Central memory CD4-positive, alpha-beta T cell (primary cell): ENCODE data around the gene MRGPRF.

ENCODE experiments used
- DNase-seq: peaks from one replicate; pipeline ENCODE4 v3.0.0; 2022

Gene MRGPRF

GRCh38 chr11:69018924-69019323, 5.9 kb upstream of the MRGPRF start:
- no peak for DNase-seq

GRCh38 chr11:69017951-69018350, 4.9 kb upstream of the MRGPRF start:
- no peak for DNase-seq

GRCh38 chr11:69014898-69015549, 2.0 kb upstream of the MRGPRF start:
- no peak for DNase-seq

- no peak for DNase-seq
Measured at GRCh38 chr11:69014084-69014851, 1.2 kb upstream of the MRGPRF start.

GRCh38 chr11:69012092-69013008, 696 bp downstream of the MRGPRF start:
- no peak for DNase-seq

- no peak for DNase-seq
Measured at GRCh38 chr11:69011624-69012091, 1.4 kb downstream of the MRGPRF start.

GRCh38 chr11:69010964-69011623, 2.0 kb downstream of the MRGPRF start:
- peak; percentile 19 for DNase-seq

- no peak for DNase-seq
Measured at GRCh38 chr11:69010361-69010891, 2.6 kb downstream of the MRGPRF start.

- no peak for DNase-seq
Measured at GRCh38 chr11:69009441-69010211, 3.4 kb downstream of the MRGPRF start.

- DNase-seq: no peak
Measured at GRCh38 chr11:69008737-69009440, 4.2 kb downstream of the MRGPRF start.

GRCh38 chr11:69007975-69008381, 5.1 kb downstream of the MRGPRF start:
- DNase-seq: no peak

GRCh38 chr11:69006816-69007215, 6.2 kb downstream of the MRGPRF start:
- no peak for DNase-seq

GRCh38 chr11:69005631-69006368, 7.2 kb downstream of the MRGPRF start:
- DNase-seq: no peak

GRCh38 chr11:69005183-69005630, 7.8 kb downstream of the MRGPRF start:
- DNase-seq: no peak

GRCh38 chr11:69004411-69005182, 8.4 kb downstream of the MRGPRF start:
- DNase-seq: no peak

GRCh38 chr11:69003866-69004367, 9.1 kb downstream of the MRGPRF start:
- DNase-seq: no peak

GRCh38 chr11:69003301-69003865, 9.7 kb downstream of the MRGPRF start:
- DNase-seq: no peak

GRCh38 chr11:69002570-69003231, 10.3 kb downstream of the MRGPRF start:
- no peak for DNase-seq
